Nephron (organoid): Measurements from ENCODE around the gene CARMIL1.
"Not testable (repeated sequence)": the region's sequence is repeated elsewhere in the genome, so short reads cannot be mapped to it uniquely, and the experiment has no call there.

Source experiments
- H3K27ac Mint-ChIP-seq, 3 experiments: 2 replicates each; pipeline ENCODE4 v1.8.0; 2020; ENCODE audit warnings: mixed read lengths in 3 of 3, mild to moderate bottlenecking in 2 of 3, moderate library complexity in 1 of 3
- H3K27me3 Mint-ChIP-seq: 2 replicates; pipeline ENCODE4 v1.8.0; 2021; ENCODE audit warnings: low read depth, mild to moderate bottlenecking, moderate library complexity, mixed read lengths
- H3K36me3 Mint-ChIP-seq: 2 replicates; pipeline ENCODE4 v1.8.0; 2020; ENCODE audit warnings: low read depth, mixed read lengths
- H3K4me1 Mint-ChIP-seq: 2 replicates; pipeline ENCODE4 v1.8.0; 2020; ENCODE audit warnings: mixed read lengths
- H3K4me3 Mint-ChIP-seq, 3 experiments: 2 replicates each; pipeline ENCODE4 v1.8.0; 2020; ENCODE audit warnings: mild to moderate bottlenecking in 3 of 3, mixed read lengths in 3 of 3, moderate library complexity in 2 of 3
- H3K9me3 Mint-ChIP-seq: 2 replicates; pipeline ENCODE4 v1.8.0; 2020; ENCODE audit warnings: mixed read lengths
- TF ChIP-seq, protein P1 (sequence below), 3 experiments: fragments of 200-600 bp; sonication (generic); IDR thresholded peaks; one replicate each; pipeline ENCODE4 v1.5.0; 2021; ENCODE audit warnings: antibody characterized with exemption in 3 of 3; ENCODE audit not compliant: unreplicated experiment in 3 of 3

The CARMIL1 gene

DNA sequence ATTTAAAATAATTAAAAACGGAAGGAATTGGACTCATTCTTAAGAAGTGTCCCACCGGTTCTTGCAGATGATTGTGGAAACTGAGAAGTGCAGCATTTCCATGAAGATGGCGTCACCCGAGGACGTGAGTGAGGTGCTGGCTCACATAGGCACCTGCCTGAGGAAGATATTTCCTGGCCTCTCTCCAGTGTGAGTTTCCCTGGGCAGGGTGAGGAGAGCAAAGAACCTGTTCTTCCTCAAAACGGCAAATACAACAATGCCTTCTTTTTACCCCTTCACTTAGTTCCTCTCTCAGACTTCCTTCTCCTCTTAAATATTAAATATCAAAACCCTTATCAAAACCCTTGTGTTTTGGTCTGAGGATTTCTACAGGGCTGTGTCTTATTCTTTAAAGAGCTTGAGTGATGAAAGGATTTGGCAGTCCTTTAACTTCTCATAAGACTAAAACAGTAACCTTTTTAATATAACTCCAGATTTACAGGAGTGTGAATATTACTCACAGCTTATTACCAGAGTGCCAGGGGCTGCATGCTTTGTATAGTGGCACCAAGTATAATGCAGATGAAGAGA lies 156.3 kb downstream of the CARMIL1 start:
- TF ChIP-seq, protein P1, sequence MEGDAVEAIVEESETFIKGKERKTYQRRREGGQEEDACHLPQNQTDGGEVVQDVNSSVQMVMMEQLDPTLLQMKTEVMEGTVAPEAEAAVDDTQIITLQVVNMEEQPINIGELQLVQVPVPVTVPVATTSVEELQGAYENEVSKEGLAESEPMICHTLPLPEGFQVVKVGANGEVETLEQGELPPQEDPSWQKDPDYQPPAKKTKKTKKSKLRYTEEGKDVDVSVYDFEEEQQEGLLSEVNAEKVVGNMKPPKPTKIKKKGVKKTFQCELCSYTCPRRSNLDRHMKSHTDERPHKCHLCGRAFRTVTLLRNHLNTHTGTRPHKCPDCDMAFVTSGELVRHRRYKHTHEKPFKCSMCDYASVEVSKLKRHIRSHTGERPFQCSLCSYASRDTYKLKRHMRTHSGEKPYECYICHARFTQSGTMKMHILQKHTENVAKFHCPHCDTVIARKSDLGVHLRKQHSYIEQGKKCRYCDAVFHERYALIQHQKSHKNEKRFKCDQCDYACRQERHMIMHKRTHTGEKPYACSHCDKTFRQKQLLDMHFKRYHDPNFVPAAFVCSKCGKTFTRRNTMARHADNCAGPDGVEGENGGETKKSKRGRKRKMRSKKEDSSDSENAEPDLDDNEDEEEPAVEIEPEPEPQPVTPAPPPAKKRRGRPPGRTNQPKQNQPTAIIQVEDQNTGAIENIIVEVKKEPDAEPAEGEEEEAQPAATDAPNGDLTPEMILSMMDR (IDR thresholded peaks at IDR 0.05; ENCODE audit: unreplicated experiment in 3 of 3), result no peak
- Mint-ChIP-seq H3K9me3 (no peaks in the 10 kb centered on the region), H3K4me3 (no peak overlapping the region), H3K36me3 (no peaks in the 10 kb centered on the region), H3K4me1 (no peaks in the 10 kb centered on the region), H3K27me3 (no peaks in the 10 kb centered on the region), H3K27ac (no peak overlapping the region)

DNA sequence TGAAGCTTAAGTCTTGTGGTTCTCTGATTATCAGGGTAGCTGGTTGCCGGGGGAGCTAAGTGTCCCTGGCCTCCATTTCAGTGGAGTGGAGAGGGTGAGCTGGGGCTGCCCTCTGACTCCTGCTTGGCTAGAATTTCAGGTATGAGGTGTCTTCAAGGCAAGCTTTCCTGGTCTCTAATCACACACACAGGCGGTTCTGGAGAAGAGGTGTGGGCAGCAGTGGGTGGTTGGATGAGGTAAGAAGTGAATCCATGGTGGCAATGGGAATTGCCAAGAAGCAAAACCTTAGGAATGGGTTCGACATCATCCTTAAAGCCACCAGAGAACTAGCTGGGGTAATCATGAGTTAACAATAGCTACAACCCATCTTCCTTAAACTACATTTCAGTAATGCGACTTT lies 157.6 kb downstream of the CARMIL1 start:
- H3K4me1 Mint-ChIP-seq, result no peaks in the 10 kb centered on the region

DNA sequence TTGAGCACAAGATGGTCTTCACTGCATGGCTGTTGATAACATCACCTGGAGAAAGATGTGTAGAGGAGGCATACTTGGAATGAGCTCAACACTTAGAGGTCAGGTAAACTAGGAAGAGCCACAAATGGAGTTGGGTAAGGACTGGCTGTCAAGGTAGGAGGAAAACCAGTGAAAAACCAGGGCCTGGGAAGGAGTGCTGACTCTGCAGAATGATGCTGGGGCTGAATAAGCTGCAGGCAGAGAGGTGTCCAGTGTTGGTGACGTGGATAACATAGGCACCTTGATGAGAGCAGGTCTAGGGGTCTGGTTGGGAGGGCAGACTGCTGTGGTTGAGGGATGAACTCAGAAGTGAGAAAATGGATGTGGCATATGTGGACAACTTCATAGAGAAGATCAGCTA lies 160.2 kb downstream of the CARMIL1 start:
- Mint-ChIP-seq H3K27ac (no peak overlapping the region), H3K9me3 (no peaks in the 10 kb centered on the region), H3K27me3 (no peaks in the 10 kb centered on the region), H3K36me3 (peaks cover 3% of the 10 kb centered on the region), H3K4me3 (no peak overlapping the region), H3K4me1 (no peaks in the 10 kb centered on the region)
- TF ChIP-seq, protein P1 (IDR thresholded peaks at IDR 0.05; ENCODE audit: unreplicated experiment in 3 of 3), result no peak

More for the DNA sequence above, 157.6 kb downstream of the CARMIL1 start:
- Mint-ChIP-seq H3K9me3 (no peaks in the 10 kb centered on the region), H3K36me3 (no peaks in the 10 kb centered on the region), H3K4me3 (no peak overlapping the region), H3K27me3 (no peaks in the 10 kb centered on the region), H3K27ac (no peak overlapping the region)
- TF ChIP-seq, protein P1 (IDR thresholded peaks at IDR 0.05; ENCODE audit: unreplicated experiment in 3 of 3), result no peak

DNA sequence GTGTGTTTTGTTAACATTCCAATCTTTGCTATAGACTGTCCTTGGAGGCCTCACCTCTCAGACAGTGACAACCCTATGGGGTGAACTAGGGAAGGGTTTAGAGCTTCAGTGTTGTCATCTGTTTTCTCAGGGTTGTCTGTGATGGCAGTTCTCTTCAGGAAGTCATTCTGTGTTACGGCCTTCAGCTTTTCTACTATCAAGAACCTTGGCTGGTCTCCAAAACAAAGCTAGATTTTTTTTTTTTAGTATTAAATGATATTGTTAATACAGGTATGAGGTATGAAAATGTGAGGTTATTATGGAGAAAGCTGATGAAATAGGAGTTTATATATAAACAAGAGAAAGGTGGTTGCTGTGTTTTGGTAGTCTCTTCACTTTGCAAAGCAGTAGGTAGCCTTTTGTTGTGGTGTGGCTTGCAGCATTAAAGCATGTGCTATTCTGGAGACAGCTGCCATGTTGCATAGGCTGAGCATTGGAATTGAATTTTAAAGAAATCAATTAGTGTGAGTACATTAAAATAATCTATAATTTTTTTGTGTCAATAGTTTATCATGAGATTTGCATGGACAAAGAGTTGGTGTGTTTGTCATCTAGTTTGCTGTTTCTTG lies 162.6 kb downstream of the CARMIL1 start:
- Mint-ChIP-seq H3K9me3 (peaks cover 12% of the 10 kb centered on the region), H3K4me3 (no peak overlapping the region), H3K36me3 (peaks cover 20% of the 10 kb centered on the region), H3K4me1 (no peaks in the 10 kb centered on the region), H3K27me3 (no peaks in the 10 kb centered on the region), H3K27ac (no peak overlapping the region)
- TF ChIP-seq, protein P1 (IDR thresholded peaks at IDR 0.05; ENCODE audit: unreplicated experiment in 3 of 3), result no peak

DNA sequence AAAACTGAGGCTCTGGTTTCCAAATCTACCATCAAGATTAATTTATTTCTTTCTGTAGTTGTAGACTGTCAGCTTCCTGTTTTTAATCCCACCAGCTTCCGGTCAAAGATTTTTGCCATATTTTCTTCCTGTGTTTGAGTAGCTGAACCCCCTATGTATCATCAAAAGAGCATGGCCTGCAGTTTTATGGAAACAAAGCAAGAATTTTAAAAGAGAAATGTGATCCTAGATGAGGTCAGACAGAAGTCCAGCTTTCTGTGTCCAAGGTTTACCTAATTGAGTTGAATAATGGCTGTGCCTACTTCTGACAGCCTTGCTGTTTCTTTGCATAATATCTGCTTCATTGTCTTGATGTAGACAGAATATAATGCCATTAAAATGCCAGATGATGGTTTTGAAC lies 163.7 kb downstream of the CARMIL1 start:
- H3K36me3 Mint-ChIP-seq, result peaks cover 25% of the 10 kb centered on the region
- no peaks in the 10 kb centered on the region for H3K27me3 Mint-ChIP-seq
- TF ChIP-seq, protein P1 (IDR thresholded peaks at IDR 0.05; ENCODE audit: unreplicated experiment in 3 of 3), result no peak
- H3K27ac Mint-ChIP-seq, result peak overlapping the region in 1 of 3 experiments; percentile 18
- H3K4me3 Mint-ChIP-seq, result no peak overlapping the region
- no peaks in the 10 kb centered on the region for H3K4me1 Mint-ChIP-seq
- peaks cover 12% of the 10 kb centered on the region for H3K9me3 Mint-ChIP-seq

DNA sequence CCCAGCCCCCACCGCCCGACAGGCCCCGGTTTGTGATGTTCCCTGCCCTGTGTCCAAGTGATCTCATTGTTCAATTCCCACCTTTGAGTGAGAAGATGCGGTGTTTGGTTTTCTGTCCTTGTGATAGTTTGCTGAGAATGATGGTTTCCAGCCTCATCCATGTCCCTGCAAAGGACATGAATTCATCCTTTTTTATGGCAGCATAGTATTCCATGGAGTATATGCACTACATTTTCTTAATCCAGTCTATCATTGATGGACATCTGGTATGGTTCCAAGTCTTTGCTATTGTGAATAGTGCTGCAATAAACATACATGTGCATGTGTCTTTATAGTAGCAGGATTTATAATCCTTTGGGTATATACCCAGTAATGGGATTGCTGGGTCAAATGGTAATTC lies 165.3 kb downstream of the CARMIL1 start:
- not testable (repeated sequence) for H3K4me3 Mint-ChIP-seq, H3K27me3 Mint-ChIP-seq, H3K4me1 Mint-ChIP-seq, H3K27ac Mint-ChIP-seq
- H3K9me3 Mint-ChIP-seq, result peaks cover 12% of the 10 kb centered on the region
- H3K36me3 Mint-ChIP-seq, result peaks cover 32% of the 10 kb centered on the region
